PC-3 (cell line): Measurements from ENCODE around the gene HS3ST4. TPM values are rescaled to one million over a fixed set of nuclear protein-coding genes. Genes with fewer than 3 reads are reported as not detected.

Experiments
- ATAC-seq: fragments of 200-7000 bp; cut with Tn5 transposase; 2 replicates; pipeline ENCODE4 v1.9.1; 2020; ENCODE audit warnings: mild to moderate bottlenecking, moderate library complexity
- BruUV-seq: library from RNA; stranded (reverse); fragments of 400-500 nt; replicated peaks from 2 replicates; lab custom pipeline; 2021; lab: Mats Ljungman, UMichigan
- CTCF ChIA-PET: fragments of 300-600 bp; sonication (Branson Sonifier 250); formaldehyde crosslinking; loops from one replicate; lab custom pipeline; 2022; ENCODE audit warnings: antibody characterized with exemption; lab: Charles Lee
- POLR2A ChIA-PET: fragments of 300-600 bp; sonication (Branson Sonifier 250); formaldehyde crosslinking; loops from one replicate; lab custom pipeline; 2022; ENCODE audit warnings: antibody characterized with exemption; ENCODE audit not compliant: unreplicated experiment; lab: Charles Lee
- DNase-seq: peaks from one replicate; pipeline ENCODE4 v3.0.0-alpha.2; 2015
- H2AFZ ChIP-seq: fragments of 300-600 bp; sonication (generic); 2 replicates; pipeline ENCODE4 v1.6.0; 2016; ENCODE audit warnings: antibody characterized with exemption, low read length
- H3F3A ChIP-seq: fragments of 300-600 bp; sonication (generic); one replicate; pipeline ENCODE4 v1.6.0; 2017; ENCODE audit warnings: antibody characterized with exemption, low read length, control low read depth, mild to moderate bottlenecking; ENCODE audit not compliant: unreplicated experiment
- H3K27ac ChIP-seq: fragments of 300-600 bp; sonication (generic); 2 replicates; pipeline ENCODE4 v1.5.1; 2016; ENCODE audit warnings: mild to moderate bottlenecking, low read length
- H3K27me3 ChIP-seq: fragments of 300-600 bp; sonication (generic); 2 replicates; pipeline ENCODE4 v1.6.1; 2016; ENCODE audit warnings: low read length, mixed read lengths
- H3K36me3 ChIP-seq: fragments of 300-600 bp; sonication (generic); 2 replicates; pipeline ENCODE4 v1.6.1; 2016; ENCODE audit warnings: low read depth, mixed run types, low read length, mixed read lengths
- H3K4me1 ChIP-seq: fragments of 300-600 bp; sonication (generic); 2 replicates; pipeline ENCODE4 v1.5.1; 2016; ENCODE audit warnings: low read length; ENCODE audit not compliant: insufficient read depth
- H3K4me2 ChIP-seq: fragments of 300-600 bp; sonication (generic); 2 replicates; pipeline ENCODE4 v1.6.0; 2016; ENCODE audit warnings: low read length
- H3K4me3 ChIP-seq: fragments of 300-600 bp; sonication (generic); 2 replicates; pipeline ENCODE4 v1.5.1; 2016; ENCODE audit warnings: mild to moderate bottlenecking, low read length, mixed read lengths
- H3K79me2 ChIP-seq: fragments of 300-600 bp; sonication (generic); 2 replicates; pipeline ENCODE4 v1.6.1; 2017; ENCODE audit warnings: low read length, mixed read lengths
- H3K9ac ChIP-seq: fragments of 300-600 bp; sonication (generic); 2 replicates; pipeline ENCODE4 v1.6.0; 2016; ENCODE audit warnings: mild to moderate bottlenecking, low read length
- H3K9me2 ChIP-seq: fragments of 300-600 bp; sonication (generic); replicated peaks from 2 replicates; pipeline ENCODE4 v1.6.1; 2016; ENCODE audit warnings: mixed run types, low read length, mixed read lengths
- H3K9me3 ChIP-seq: fragments of 300-600 bp; sonication (generic); 2 replicates; pipeline ENCODE4 v1.6.1; 2016; ENCODE audit warnings: low read length, mixed read lengths
- H4K20me1 ChIP-seq: fragments of 300-600 bp; sonication (generic); 2 replicates; pipeline ENCODE4 v1.6.1; 2016; ENCODE audit warnings: low read length, mixed read lengths
- EZH2 ChIP-seq: fragments of 300-600 bp; sonication (generic); IDR thresholded peaks from one replicate; pipeline ENCODE4 v1.6.1; 2017; ENCODE audit warnings: antibody characterized with exemption, mild to moderate bottlenecking, low read length; ENCODE audit not compliant: unreplicated experiment
- EZH2phosphoT487 ChIP-seq: fragments of 300-600 bp; sonication (generic); IDR thresholded peaks from 2 replicates; pipeline ENCODE4 v1.6.1; 2018; ENCODE audit warnings: mild to moderate bottlenecking, antibody characterized with exemption, low read length, borderline replicate concordance
- intact Hi-C: fragments of 100-400 bp; cut with micrococcal nuclease; formaldehyde crosslinking; loops from 2 replicates; pipeline ENCODE4 v1.9.0; 2023
- total RNA-seq: library from RNA; depleted of rRNA; stranded (reverse); fragments of >200 nt; gene quantifications from 2 replicates; pipeline ENCODE4 v1.2.3, GENCODE V29; 2014
- TF ChIP-seq, protein P1 (sequence below): fragments of 300-600 bp; sonication (generic); conservative IDR thresholded peaks from 2 replicates; pipeline ENCODE4 v1.5.1; 2017; ENCODE audit warnings: antibody characterized with exemption, low read depth, mild to moderate bottlenecking, low read length

The HS3ST4 gene
- total RNA-seq, 1 experiment from 2014 or later = not detected

DNA sequence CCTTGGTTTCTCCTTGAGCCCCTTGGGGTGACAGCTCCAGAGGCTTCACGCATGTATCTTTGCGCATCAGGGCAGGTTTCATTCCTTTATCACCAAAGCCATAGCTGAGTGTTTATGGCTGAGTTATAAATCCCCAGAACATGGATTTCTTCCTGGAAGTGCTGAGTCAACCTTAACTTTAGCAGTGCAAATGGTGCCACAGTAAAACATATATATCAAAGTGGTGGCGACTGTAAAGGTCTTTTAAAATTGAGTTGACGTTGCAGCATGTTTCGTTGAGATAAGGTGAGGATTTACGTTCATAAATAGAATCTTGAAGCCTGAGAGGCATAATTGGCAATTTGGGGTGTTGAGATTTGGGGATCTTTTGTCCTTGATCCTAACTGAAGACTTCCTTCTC, 214.1 kb downstream of the HS3ST4 start:
- Histone ChIP-seq H4K20me1 (no peaks in the 10 kb centered on the region), H2AFZ (no peak overlapping the region), H3K79me2 (no peaks in the 10 kb centered on the region), H3K36me3 (no peaks in the 10 kb centered on the region), H3K4me1 (no peaks in the 10 kb centered on the region), H3F3A (no peaks in the 10 kb centered on the region), H3K27ac (no peak overlapping the region), H3K27me3 (no peaks in the 10 kb centered on the region), H3K4me3 (no peak overlapping the region), H3K4me2 (no peak overlapping the region), H3K9me3 (no peaks in the 10 kb centered on the region), H3K9ac (no peak overlapping the region), H3K9me2 (no peaks in the 10 kb centered on the region)
- no peak for ATAC-seq
- BruUV-seq = no TSS peak
- ChIA-PET POLR2A (no interaction called here), CTCF (no interaction called here)
- DNase-seq = no peak
- TF ChIP-seq EZH2phosphoT487 = no peak
- TF ChIP-seq EZH2 = no peak
- TF ChIP-seq, protein P1, sequence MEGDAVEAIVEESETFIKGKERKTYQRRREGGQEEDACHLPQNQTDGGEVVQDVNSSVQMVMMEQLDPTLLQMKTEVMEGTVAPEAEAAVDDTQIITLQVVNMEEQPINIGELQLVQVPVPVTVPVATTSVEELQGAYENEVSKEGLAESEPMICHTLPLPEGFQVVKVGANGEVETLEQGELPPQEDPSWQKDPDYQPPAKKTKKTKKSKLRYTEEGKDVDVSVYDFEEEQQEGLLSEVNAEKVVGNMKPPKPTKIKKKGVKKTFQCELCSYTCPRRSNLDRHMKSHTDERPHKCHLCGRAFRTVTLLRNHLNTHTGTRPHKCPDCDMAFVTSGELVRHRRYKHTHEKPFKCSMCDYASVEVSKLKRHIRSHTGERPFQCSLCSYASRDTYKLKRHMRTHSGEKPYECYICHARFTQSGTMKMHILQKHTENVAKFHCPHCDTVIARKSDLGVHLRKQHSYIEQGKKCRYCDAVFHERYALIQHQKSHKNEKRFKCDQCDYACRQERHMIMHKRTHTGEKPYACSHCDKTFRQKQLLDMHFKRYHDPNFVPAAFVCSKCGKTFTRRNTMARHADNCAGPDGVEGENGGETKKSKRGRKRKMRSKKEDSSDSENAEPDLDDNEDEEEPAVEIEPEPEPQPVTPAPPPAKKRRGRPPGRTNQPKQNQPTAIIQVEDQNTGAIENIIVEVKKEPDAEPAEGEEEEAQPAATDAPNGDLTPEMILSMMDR = no peak
- intact Hi-C loops = no loop called here

DNA sequence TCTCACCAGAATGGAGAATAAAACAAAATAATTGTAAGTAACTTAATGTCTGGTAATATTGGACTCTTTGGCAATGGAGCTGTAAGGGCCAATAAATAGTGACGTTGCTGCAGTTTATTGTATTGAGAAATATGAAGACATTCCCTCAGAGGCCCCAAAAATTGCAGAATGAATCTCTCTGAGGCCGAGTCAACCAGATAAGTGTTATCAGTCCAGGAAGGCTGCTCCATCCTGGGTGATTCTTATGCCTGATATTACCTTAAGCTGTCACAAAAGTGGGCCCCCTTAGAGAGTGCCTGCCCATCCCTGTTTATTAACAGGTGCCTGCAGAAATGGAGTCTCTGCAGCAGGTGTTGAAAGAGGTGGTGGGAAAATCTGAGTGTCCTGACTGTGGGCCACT, 219.2 kb downstream of the HS3ST4 start:
- Histone ChIP-seq H4K20me1 (no peaks in the 10 kb centered on the region), H3K27me3 (no peaks in the 10 kb centered on the region), H3K79me2 (no peaks in the 10 kb centered on the region), H3K27ac (no peak overlapping the region), H3K4me3 (no peak overlapping the region), H3K4me1 (no peaks in the 10 kb centered on the region), H3K9me2 (no peaks in the 10 kb centered on the region), H3K9me3 (no peaks in the 10 kb centered on the region), H3K4me2 (no peak overlapping the region), H3K9ac (no peak overlapping the region), H3K36me3 (no peaks in the 10 kb centered on the region), H3F3A (no peaks in the 10 kb centered on the region), H2AFZ (no peak overlapping the region)
- no peak for TF ChIP-seq EZH2phosphoT487
- no peak for DNase-seq
- intact Hi-C loops = no loop called here
- POLR2A ChIA-PET = no interaction called here
- no TSS peak for BruUV-seq
- CTCF ChIA-PET = no interaction called here
- ATAC-seq = no peak

DNA sequence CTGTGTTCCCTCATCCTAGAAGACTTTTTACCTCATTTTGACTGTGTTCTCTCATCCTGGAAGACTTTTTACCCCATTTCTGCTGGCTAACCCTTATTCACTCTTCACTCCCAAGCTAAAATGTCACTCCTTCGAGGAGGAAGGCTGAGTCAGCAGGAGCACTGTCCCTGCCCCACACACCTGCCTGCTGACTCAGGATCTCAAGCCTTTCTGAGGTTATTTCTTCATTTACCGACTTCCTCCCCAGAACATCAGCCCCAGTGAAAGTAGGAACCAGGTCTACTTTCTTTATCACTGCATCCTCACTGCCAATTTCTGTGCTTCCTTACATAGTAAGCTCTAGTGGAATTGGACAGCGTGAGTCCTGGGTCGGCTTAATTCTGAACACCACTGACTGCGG, 220.6 kb downstream of the HS3ST4 start:
- Histone ChIP-seq H3K9me2 (no peaks in the 10 kb centered on the region), H3K36me3 (no peaks in the 10 kb centered on the region), H3K79me2 (no peaks in the 10 kb centered on the region), H3K9me3 (no peaks in the 10 kb centered on the region), H3K9ac (no peak overlapping the region), H3K4me3 (no peak overlapping the region), H3K27me3 (no peaks in the 10 kb centered on the region), H2AFZ (no peak overlapping the region), H3K4me1 (no peaks in the 10 kb centered on the region), H4K20me1 (no peaks in the 10 kb centered on the region), H3F3A (no peaks in the 10 kb centered on the region), H3K4me2 (no peak overlapping the region), H3K27ac (no peak overlapping the region)
- DNase-seq = no peak
- no peak for ATAC-seq
- TF ChIP-seq EZH2phosphoT487 (no peak), EZH2 (no peak)
- TF ChIP-seq, protein P1 = no peak
- intact Hi-C loops = no loop called here
- no TSS peak for BruUV-seq
- ChIA-PET POLR2A (no interaction called here), CTCF (no interaction called here)
